HG03159 (cell line): ENCODE data around the gene ST8SIA6.
A peak's percentile ranks its signal among the peaks of the same experiment; 100 is the strongest.
"Not testable (repeated sequence)": the region's sequence is repeated elsewhere in the genome, so short reads cannot be mapped to it uniquely, and the experiment has no call there.

Experiments
- ATAC-seq: cut with Tn5 transposase; IDR thresholded peaks from one replicate; pipeline ENCODE4 v1.9.1; 2021; ENCODE audit warnings: mild to moderate bottlenecking, moderate library complexity; ENCODE audit not compliant: unreplicated experiment

The ST8SIA6 gene

GRCh38 chr10:17457083-17457482 lies 2.7 kb upstream of the ST8SIA6 start:
- no peak for ATAC-seq

GRCh38 chr10:17456032-17456548 lies 1.7 kb upstream of the ST8SIA6 start:
- ATAC-seq, result no peak

- no peak for ATAC-seq
Observed at GRCh38 chr10:17455015-17455520, 673 bp upstream of the ST8SIA6 start.

- peak; percentile 45 for ATAC-seq
Observed at GRCh38 chr10:17453373-17454091, 863 bp downstream of the ST8SIA6 start.

- no peak for ATAC-seq
Observed at GRCh38 chr10:17453035-17453372, 1.4 kb downstream of the ST8SIA6 start.

GRCh38 chr10:17452060-17452841 lies 2.1 kb downstream of the ST8SIA6 start:
- no peak for ATAC-seq

GRCh38 chr10:17450024-17450423 lies 4.4 kb downstream of the ST8SIA6 start:
- no peak for ATAC-seq

GRCh38 chr10:17445400-17445998 lies 8.9 kb downstream of the ST8SIA6 start:
- no peak for ATAC-seq

GRCh38 chr10:17444388-17444714 lies 10.0 kb downstream of the ST8SIA6 start:
- ATAC-seq, result no peak

GRCh38 chr10:17443707-17444387 lies 10.5 kb downstream of the ST8SIA6 start:
- peak; percentile 88 for ATAC-seq

- no peak for ATAC-seq
Observed at GRCh38 chr10:17438583-17438982, 15.8 kb downstream of the ST8SIA6 start.

- ATAC-seq, result not testable (repeated sequence)
Observed at GRCh38 chr10:17436578-17436977, 17.8 kb downstream of the ST8SIA6 start.

GRCh38 chr10:17435953-17436352 lies 18.4 kb downstream of the ST8SIA6 start:
- no peak for ATAC-seq

GRCh38 chr10:17435187-17435586 lies 19.2 kb downstream of the ST8SIA6 start:
- ATAC-seq, result no peak

- no peak for ATAC-seq
Observed at GRCh38 chr10:17432723-17433122, 21.7 kb downstream of the ST8SIA6 start.

GRCh38 chr10:17431871-17432311 lies 22.5 kb downstream of the ST8SIA6 start:
- ATAC-seq, result no peak

GRCh38 chr10:17430647-17431355 lies 23.6 kb downstream of the ST8SIA6 start:
- ATAC-seq, result peak; percentile 52

- ATAC-seq, result no peak
Observed at GRCh38 chr10:17429490-17429889, 24.9 kb downstream of the ST8SIA6 start.

- no peak for ATAC-seq
Observed at GRCh38 chr10:17428351-17429097, 25.9 kb downstream of the ST8SIA6 start.
